Panc1 (cell line): ENCODE measurements around the gene PDPK1. TPM values are rescaled to one million over a fixed set of nuclear protein-coding genes. Genes with fewer than 3 reads are reported as not detected.

ENCODE experiments used
- ATAC-seq: fragments of 200-7000 bp; cut with Tn5 transposase; 2 replicates; pipeline ENCODE4 v1.9.1; 2020; ENCODE audit warnings: mild to moderate bottlenecking, moderate library complexity
- BruUV-seq: library from RNA; stranded (reverse); fragments of 400-500 nt; replicated peaks from 2 replicates; lab custom pipeline; 2021; lab: Mats Ljungman, UMichigan
- CTCF ChIA-PET: fragments of 300-600 bp; sonication (Branson Sonifier 250); formaldehyde crosslinking; loops from one replicate; lab custom pipeline; 2022; ENCODE audit warnings: antibody characterized with exemption; lab: Charles Lee
- POLR2A ChIA-PET: fragments of 300-600 bp; sonication (Branson Sonifier 250); formaldehyde crosslinking; loops from one replicate; lab custom pipeline; 2022; ENCODE audit warnings: antibody characterized with exemption; lab: Charles Lee
- DNase-seq: peaks from one replicate; pipeline ENCODE4 v3.0.0-alpha.2; 2010; ENCODE audit warnings: low read depth, low spot score
- H3K27ac ChIP-seq: 2 replicates; pipeline ENCODE4 v1.5.1; 2011; ENCODE audit warnings: mild to moderate bottlenecking, low read length, inconsistent platforms
- H3K27me3 ChIP-seq: fragments of 200-500 bp; sonication (Bioruptor generic); 2 replicates; pipeline ENCODE4 v1.6.0; 2014; ENCODE audit warnings: low read length, inconsistent platforms; ENCODE audit not compliant: control insufficient read depth, insufficient read depth
- H3K36me3 ChIP-seq: fragments of 200-500 bp; sonication (Bioruptor generic); 2 replicates; pipeline ENCODE4 v1.5.1; 2014; ENCODE audit warnings: inconsistent platforms, mild to moderate bottlenecking, low read length, moderate library complexity; ENCODE audit not compliant: control insufficient read depth, insufficient read depth
- H3K4me1 ChIP-seq: 2 replicates; pipeline ENCODE4 v1.5.1; 2011; ENCODE audit warnings: inconsistent platforms, mild to moderate bottlenecking, low read length, moderate library complexity; ENCODE audit not compliant: control insufficient read depth, insufficient read depth
- H3K4me3 ChIP-seq, 2 experiments: 2 replicates each; pipeline ENCODE4 v1.5.1; 2011 to 2012; ENCODE audit warnings: low read depth in 2 of 2, low read length in 2 of 2, mild to moderate bottlenecking in 2 of 2, inconsistent platforms in 1 of 2, moderate library complexity in 1 of 2
- H3K9me3 ChIP-seq: fragments of 200-500 bp; sonication (Bioruptor generic); 2 replicates; pipeline ENCODE4 v1.5.1; 2014; ENCODE audit warnings: low read depth, mild to moderate bottlenecking, inconsistent platforms, low read length, moderate library complexity; ENCODE audit not compliant: control insufficient read depth, insufficient read depth
- POLR2AphosphoS5 ChIP-seq: IDR thresholded peaks from 2 replicates; pipeline ENCODE4 v1.6.1; 2012; ENCODE audit warnings: mild to moderate bottlenecking, low read depth, low read length, moderate library complexity
- REST ChIP-seq, 2 experiments: IDR thresholded peaks; 2 replicates each; pipeline ENCODE4 v1.6.1; 2011 to 2012; ENCODE audit warnings: low read depth in 2 of 2, control low read depth in 1 of 2, low read length in 1 of 2, mild to moderate bottlenecking in 1 of 2, moderate library complexity in 1 of 2; ENCODE audit not compliant: insufficient read depth in 1 of 2
- SIN3A ChIP-seq: IDR thresholded peaks from 2 replicates; pipeline ENCODE4 v1.6.1; 2012; ENCODE audit warnings: low read depth, mild to moderate bottlenecking, low read length, moderate library complexity, borderline replicate concordance; ENCODE audit not compliant: insufficient read depth
- TCF7L2 ChIP-seq: IDR thresholded peaks from 2 replicates; pipeline ENCODE4 v1.6.1; 2011; ENCODE audit warnings: mild to moderate bottlenecking, low read depth, low read length, inconsistent platforms
- in situ Hi-C: cut with HindIII; loops from 2 replicates; pipeline ENCODE4 v1.10.0; 2016; ENCODE audit warnings: low sequenced_read_pairs, low pct_unique_long_range_greater_than_20kb
- intact Hi-C: fragments of 100-400 bp; cut with micrococcal nuclease; formaldehyde crosslinking; loops from one replicate; pipeline ENCODE4 v1.10.0; 2022; ENCODE audit not compliant: unreplicated experiment
- total RNA-seq: library from RNA; stranded (reverse); gene quantifications from one replicate; pipeline ENCODE4 v1.2.1, GENCODE V29; 2021; ENCODE audit not compliant: unreplicated experiment
- TF ChIP-seq, protein P1 (sequence below): fragments of 450-650 bp; IDR thresholded peaks from 2 replicates; pipeline ENCODE4 v1.5.1; 2017; ENCODE audit warnings: mild to moderate bottlenecking

Gene PDPK1
- total RNA-seq, 1 experiment from 2014 or later, result 43.2 TPM

GRCh38 chr16:2584729-2585650, 47.2 kb downstream of the PDPK1 start:
- BruUV-seq, result no TSS peak
- DNase-seq (no peak), ATAC-seq (no peak)
- ChIA-PET CTCF (no interaction called here), POLR2A (no interaction called here)
- H3K4me3 ChIP-seq, result no peak overlapping the region
- H3K4me1 ChIP-seq, result no peaks in the 10 kb centered on the region
- TF ChIP-seq REST (IDR thresholded peaks at IDR 0.05; ENCODE audit: insufficient read depth in 1 of 2, low read depth in 2 of 2, low read length in 1 of 2) (no peak), POLR2AphosphoS5 (no peak), TCF7L2 (no peak), SIN3A (no peak)
- TF ChIP-seq, protein P1, sequence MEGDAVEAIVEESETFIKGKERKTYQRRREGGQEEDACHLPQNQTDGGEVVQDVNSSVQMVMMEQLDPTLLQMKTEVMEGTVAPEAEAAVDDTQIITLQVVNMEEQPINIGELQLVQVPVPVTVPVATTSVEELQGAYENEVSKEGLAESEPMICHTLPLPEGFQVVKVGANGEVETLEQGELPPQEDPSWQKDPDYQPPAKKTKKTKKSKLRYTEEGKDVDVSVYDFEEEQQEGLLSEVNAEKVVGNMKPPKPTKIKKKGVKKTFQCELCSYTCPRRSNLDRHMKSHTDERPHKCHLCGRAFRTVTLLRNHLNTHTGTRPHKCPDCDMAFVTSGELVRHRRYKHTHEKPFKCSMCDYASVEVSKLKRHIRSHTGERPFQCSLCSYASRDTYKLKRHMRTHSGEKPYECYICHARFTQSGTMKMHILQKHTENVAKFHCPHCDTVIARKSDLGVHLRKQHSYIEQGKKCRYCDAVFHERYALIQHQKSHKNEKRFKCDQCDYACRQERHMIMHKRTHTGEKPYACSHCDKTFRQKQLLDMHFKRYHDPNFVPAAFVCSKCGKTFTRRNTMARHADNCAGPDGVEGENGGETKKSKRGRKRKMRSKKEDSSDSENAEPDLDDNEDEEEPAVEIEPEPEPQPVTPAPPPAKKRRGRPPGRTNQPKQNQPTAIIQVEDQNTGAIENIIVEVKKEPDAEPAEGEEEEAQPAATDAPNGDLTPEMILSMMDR, result no peak
- no peak overlapping the region for H3K27ac ChIP-seq
- no peaks in the 10 kb centered on the region for H3K9me3 ChIP-seq
- no peaks in the 10 kb centered on the region for H3K27me3 ChIP-seq
- intact Hi-C loops (no loop called here), in situ Hi-C loops (no loop called here)
- H3K36me3 ChIP-seq, result no peaks in the 10 kb centered on the region; the same call in 1 of the 2 replicates

- ChIA-PET POLR2A (no interaction called here), CTCF (no interaction called here)
- ATAC-seq (no peak), DNase-seq (no peak)
- in situ Hi-C loops (no loop called here), intact Hi-C loops (no loop called here)
- Histone ChIP-seq H3K9me3 (no peaks in the 10 kb centered on the region), H3K4me3 (no peak overlapping the region), H3K27ac (no peak overlapping the region), H3K4me1 (no peaks in the 10 kb centered on the region), H3K27me3 (no peaks in the 10 kb centered on the region), H3K36me3 (no peaks in the 10 kb centered on the region; the same call in 1 of the 2 replicates)
- TF ChIP-seq, protein P1, result no peak
- no peak for TF ChIP-seq POLR2AphosphoS5
- no peak for TF ChIP-seq TCF7L2
- TF ChIP-seq REST (IDR thresholded peaks at IDR 0.05; ENCODE audit: insufficient read depth in 1 of 2, low read depth in 2 of 2, low read length in 1 of 2), result no peak
- no peak for TF ChIP-seq SIN3A
- BruUV-seq, result no TSS peak
These were observed 47.8 kb downstream of the PDPK1 start for GRCh38 chr16:2585651-2586081.
